B cell (primary cell): ENCODE data around the gene PSD4. TPM values are rescaled to one million over a fixed set of nuclear protein-coding genes. Genes with fewer than 3 reads are reported as not detected.

ENCODE experiments used
- ATAC-seq: fragments of 200-7000 bp; cut with Tn5 transposase; one replicate; pipeline ENCODE4 v1.10.0; 2021; ENCODE audit warnings: low read depth, mild to moderate bottlenecking, moderate number of reproducible peaks, moderate library complexity
- CTCF ChIA-PET: fragments of 350-600 bp; sonication (Branson Sonifier 250); formaldehyde crosslinking; loops from one replicate; lab custom pipeline; 2021; ENCODE audit warnings: antibody characterized with exemption, inconsistent platforms; lab: Charles Lee
- POLR2A ChIA-PET: fragments of 350-600 bp; sonication (Branson Sonifier 250); formaldehyde crosslinking; loops from one replicate; lab custom pipeline; 2021; ENCODE audit warnings: antibody characterized with exemption; lab: Charles Lee
- DNase-seq: peaks from one replicate; pipeline ENCODE4 v3.0.0; 2013
- H2AFZ ChIP-seq: 2 replicates; pipeline ENCODE4 v1.6.1; 2012; ENCODE audit warnings: mild to moderate bottlenecking, low read depth, low read length; ENCODE audit not compliant: insufficient read depth, poor library complexity, severe bottlenecking
- H3K27ac ChIP-seq, 2 donors: 1 replicate in 1 of 2; 2 replicates in 1 of 2; pipeline ENCODE4 v1.5.1; 2012 to 2013; ENCODE audit warnings: low read length in 2 of 2, mild to moderate bottlenecking in 2 of 2, moderate library complexity in 1 of 2
- H3K27me3 ChIP-seq, 4 experiments: fragments of 200-600 bp in 1 of 4; sonication (generic) in 1 of 4; replicated peaks in 1 of 4; 1 replicate in 2 of 4; 2 replicates in 2 of 4; pipeline versions ENCODE4 v1.6.1 to v1.7.0; 2013 to 2016; ENCODE audit warnings: low read length in 3 of 4, mild to moderate bottlenecking in 2 of 4, mixed read lengths in 1 of 4, moderate library complexity in 1 of 4; ENCODE audit not compliant: insufficient read depth in 4 of 4, control insufficient read depth in 3 of 4; ENCODE audit errors: control extremely low read depth in 1 of 4
- H3K36me3 ChIP-seq, 2 experiments: replicated peaks in 1 of 2; 1 replicate in 1 of 2; 2 replicates in 1 of 2; pipeline versions ENCODE4 v1.6.1 to v1.7.1; 2013; ENCODE audit warnings: low read length in 1 of 2; ENCODE audit not compliant: insufficient read depth in 2 of 2, control insufficient read depth in 1 of 2; ENCODE audit errors: control extremely low read depth in 1 of 2, extremely low read depth in 1 of 2
- H3K4me1 ChIP-seq, 2 donors: fragments of 200-600 bp in 1 of 2; sonication (generic) in 1 of 2; 1 replicate in 1 of 2; 2 replicates in 1 of 2; pipeline versions ENCODE4 v1.5.1 to v1.6.1; 2013 to 2017; ENCODE audit warnings: low read length in 2 of 2; ENCODE audit not compliant: control insufficient read depth in 2 of 2, insufficient read depth in 2 of 2
- H3K4me2 ChIP-seq: replicated peaks from 2 replicates; pipeline ENCODE3; 2012; ENCODE audit warnings: mild to moderate bottlenecking, low read depth, low read length; ENCODE audit not compliant: poor library complexity, severe bottlenecking
- H3K4me3 ChIP-seq, 5 experiments: fragments of 200-600 bp in 1 of 5; sonication (generic) in 1 of 5; 1 replicate in 3 of 5; 2 replicates in 2 of 5; pipeline versions ENCODE4 v1.5.1 to v1.7.0; 2011 to 2016; ENCODE audit warnings: low read length in 4 of 5, mild to moderate bottlenecking in 4 of 5, low read depth in 2 of 5, control low read depth in 1 of 5, moderate library complexity in 1 of 5; ENCODE audit not compliant: insufficient read depth in 1 of 5; ENCODE audit errors: control extremely low read depth in 1 of 5, extremely low read depth in 1 of 5
- H3K79me2 ChIP-seq: fragments of 200-600 bp; sonication (generic); one replicate; pipeline ENCODE4 v1.6.0; 2016; ENCODE audit warnings: low read length; ENCODE audit not compliant: control insufficient read depth, insufficient read depth
- H3K9ac ChIP-seq: fragments of 200-600 bp; sonication (generic); 2 replicates; pipeline ENCODE4 v1.6.1; 2017; ENCODE audit warnings: mild to moderate bottlenecking, low read length, moderate library complexity
- H3K9me3 ChIP-seq, 3 donors: one replicate each; pipeline versions ENCODE4 v1.6.1 to v1.7.1; 2013; ENCODE audit warnings: low read length in 2 of 3; ENCODE audit not compliant: control insufficient read depth in 2 of 3, insufficient read depth in 1 of 3; ENCODE audit errors: control extremely low read depth in 1 of 3
- H4K20me1 ChIP-seq: 2 replicates; pipeline ENCODE4 v1.6.0; 2012; ENCODE audit warnings: mild to moderate bottlenecking, low read length; ENCODE audit not compliant: insufficient read depth, control insufficient read depth, poor library complexity, severe bottlenecking
- H3K27ac Mint-ChIP-seq: one replicate; pipeline ENCODE4 v1.8.0; 2021; ENCODE audit warnings: mixed read lengths
- H3K27me3 Mint-ChIP-seq: one replicate; pipeline ENCODE4 v1.8.0; 2021; ENCODE audit warnings: mixed read lengths
- H3K4me1 Mint-ChIP-seq: one replicate; pipeline ENCODE4 v1.8.0; 2021; ENCODE audit warnings: mixed read lengths
- H3K4me3 Mint-ChIP-seq: one replicate; pipeline ENCODE4 v1.8.0; 2021; ENCODE audit warnings: mixed read lengths
- H3K9me3 Mint-ChIP-seq: one replicate; pipeline ENCODE4 v1.8.0; 2022; ENCODE audit warnings: mixed read lengths; ENCODE audit not compliant: insufficient read depth
- EZH2 ChIP-seq: IDR thresholded peaks from 2 replicates; pipeline ENCODE4 v1.6.1; 2012; ENCODE audit warnings: borderline replicate concordance, low read depth, mild to moderate bottlenecking, moderate library complexity, low read length; ENCODE audit not compliant: insufficient read depth, poor library complexity, severe bottlenecking
- WGBS: methylation state at CpG from one replicate; pipeline ENCODE4 v1.1.5; 2013; ENCODE audit warnings: missing lambda C conversion rate; ENCODE audit not compliant: insufficient coverage; 5-methylcytosine and 5-hydroxymethylcytosine counted together
- intact Hi-C: fragments of 100-400 bp; cut with micrococcal nuclease; formaldehyde crosslinking; loops from one replicate; pipeline ENCODE4 v1.10.0; 2022
- polyA plus RNA-seq: library from polyadenylated mRNA; depleted of rRNA; stranded (reverse); fragments of >200 nt; gene quantifications from 2 replicates; pipeline ENCODE4 v1.2.3, GENCODE V29; 2012
- total RNA-seq, 2 donors: library from RNA; stranded (reverse); fragments of 120-200 nt in 1 of 2; gene quantifications; 1 replicate in 1 of 2; 2 replicates in 1 of 2; pipeline versions ENCODE4 v1.2.3 to v1.2.4, GENCODE V29; 2013 to 2022
- TF ChIP-seq, protein P1 (sequence below): fragments of 200-600 bp; IDR thresholded peaks from one replicate; pipeline ENCODE4 v1.8.0; 2022; ENCODE audit warnings: antibody characterized with exemption, mild to moderate bottlenecking

Gene PSD4
- total and polyA plus RNA-seq, 2 donors (not counting 1 experiment from before 2014, with no cell fraction given): 87.1 to 203 TPM

DNA sequence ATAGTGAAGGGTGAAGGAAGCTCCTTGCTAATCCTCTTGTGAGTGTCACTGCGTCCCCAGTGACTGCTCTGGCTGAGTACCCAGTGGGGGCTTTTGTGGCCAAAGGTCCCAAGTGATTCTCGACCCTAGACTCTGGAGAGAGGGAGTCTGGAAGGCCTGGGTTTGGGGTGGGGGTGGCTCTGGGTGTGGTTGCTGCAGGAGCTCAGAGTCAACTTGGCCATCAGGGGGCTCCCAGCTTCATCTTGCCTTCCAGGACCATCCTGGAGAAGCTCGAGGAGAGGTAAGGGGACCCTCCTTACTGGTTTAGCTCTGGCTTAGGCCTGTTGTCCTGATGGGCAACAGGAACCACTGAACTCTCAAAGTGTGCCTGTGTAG lies 592 bp downstream of the PSD4 start:
- Mint-ChIP-seq H3K9me3 (no peaks in the 10 kb centered on the region), H3K27me3 (no peaks in the 10 kb centered on the region), H3K4me3 (peak overlapping the region; percentile 91), H3K27ac (peak overlapping the region; percentile 92), H3K4me1 (peaks cover 86% of the 10 kb centered on the region)
- Histone ChIP-seq H3K9ac (peak overlapping the region; percentile 86), H3K27ac (peak overlapping the region; percentile 87 to 91), H3K36me3 (peaks cover 0 to 32% of the 10 kb centered on the region in 2 experiments), H3K27me3 (no peaks in the 10 kb centered on the region), H3K4me1 (peaks cover 69 to 90% of the 10 kb centered on the region in 2 donors), H2AFZ (peak overlapping the region; percentile 71), H3K4me2 (peak overlapping the region; percentile 91), H3K9me3 (peaks cover 0 to 4% (median 0%) of the 10 kb centered on the region in 3 donors), H3K4me3 (peak overlapping the region; percentile 58 to 95 (median 77)), H4K20me1 (peaks cover 50% of the 10 kb centered on the region), H3K79me2 (peaks cover 100% of the 10 kb centered on the region)
- ChIA-PET CTCF (interaction anchor here (0.7 to 18.3 kb wide), 16 partner anchors 9 to 216 kb away, joined by 3 to 327 read pairs (median 4); no protein-coding TSS in a partner anchor), POLR2A (interaction anchor here (0.6 to 3.3 kb wide), 6 partner anchors 18 to 1019 kb away, joined by 3 to 14 read pairs (median 6); no protein-coding TSS in a partner anchor)
- ATAC-seq (no peak), DNase-seq (no peak)
- intact Hi-C loops: loop anchor here (10.0 kb wide), 1 partner anchor 1120 kb away; the partner anchor contains the start of gene TMEM87B
- TF ChIP-seq EZH2: no peak
- TF ChIP-seq, protein P1, sequence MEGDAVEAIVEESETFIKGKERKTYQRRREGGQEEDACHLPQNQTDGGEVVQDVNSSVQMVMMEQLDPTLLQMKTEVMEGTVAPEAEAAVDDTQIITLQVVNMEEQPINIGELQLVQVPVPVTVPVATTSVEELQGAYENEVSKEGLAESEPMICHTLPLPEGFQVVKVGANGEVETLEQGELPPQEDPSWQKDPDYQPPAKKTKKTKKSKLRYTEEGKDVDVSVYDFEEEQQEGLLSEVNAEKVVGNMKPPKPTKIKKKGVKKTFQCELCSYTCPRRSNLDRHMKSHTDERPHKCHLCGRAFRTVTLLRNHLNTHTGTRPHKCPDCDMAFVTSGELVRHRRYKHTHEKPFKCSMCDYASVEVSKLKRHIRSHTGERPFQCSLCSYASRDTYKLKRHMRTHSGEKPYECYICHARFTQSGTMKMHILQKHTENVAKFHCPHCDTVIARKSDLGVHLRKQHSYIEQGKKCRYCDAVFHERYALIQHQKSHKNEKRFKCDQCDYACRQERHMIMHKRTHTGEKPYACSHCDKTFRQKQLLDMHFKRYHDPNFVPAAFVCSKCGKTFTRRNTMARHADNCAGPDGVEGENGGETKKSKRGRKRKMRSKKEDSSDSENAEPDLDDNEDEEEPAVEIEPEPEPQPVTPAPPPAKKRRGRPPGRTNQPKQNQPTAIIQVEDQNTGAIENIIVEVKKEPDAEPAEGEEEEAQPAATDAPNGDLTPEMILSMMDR: peak; percentile 6
- WGBS: 0% methylated on average over 3 of the region's 3 CpGs

DNA sequence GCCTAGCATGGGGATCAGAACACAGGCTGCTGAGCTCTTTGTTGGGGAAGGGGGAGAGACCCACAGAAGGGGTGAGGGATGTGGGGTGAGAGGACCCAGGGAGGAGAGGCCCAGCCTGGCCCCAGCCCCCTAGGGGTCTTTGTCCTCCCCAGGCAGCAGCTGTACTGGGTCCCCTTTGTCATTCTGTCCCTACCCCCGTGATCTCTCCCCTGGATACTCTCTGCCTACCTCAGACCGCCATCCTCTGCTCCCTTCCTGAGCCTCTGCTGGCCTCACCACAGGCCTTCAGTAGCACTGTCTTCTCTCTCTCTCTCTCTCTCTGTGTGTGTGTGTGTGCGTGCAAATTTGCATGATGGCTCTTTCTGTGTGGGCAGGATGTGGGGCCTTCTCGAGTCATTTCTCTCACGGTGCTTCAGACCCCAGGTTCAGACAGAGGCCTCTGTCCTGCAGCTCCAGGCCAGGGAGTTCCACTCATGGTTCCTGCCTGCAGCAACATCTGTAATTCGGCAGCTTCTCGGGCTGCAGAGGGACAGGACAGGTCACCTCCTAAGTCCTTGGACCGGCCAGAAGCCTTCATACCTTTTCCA lies 1.4 kb downstream of the PSD4 start:
- Mint-ChIP-seq H3K4me1 (peaks cover 89% of the 10 kb centered on the region), H3K4me3 (peak overlapping the region; percentile 91), H3K27me3 (no peaks in the 10 kb centered on the region), H3K27ac (peak overlapping the region; percentile 92), H3K9me3 (no peaks in the 10 kb centered on the region)
- DNase-seq (peak; percentile 85), ATAC-seq (peak; percentile 53)
- Histone ChIP-seq H4K20me1 (peaks cover 57% of the 10 kb centered on the region), H3K4me1 (peaks cover 70 to 90% of the 10 kb centered on the region in 2 donors), H3K4me2 (peak overlapping the region; percentile 91), H3K9me3 (peaks cover 0 to 4% (median 0%) of the 10 kb centered on the region in 3 donors), H3K36me3 (peaks cover 0 to 39% of the 10 kb centered on the region in 2 experiments), H2AFZ (no peak overlapping the region), H3K79me2 (peaks cover 100% of the 10 kb centered on the region), H3K4me3 (peak overlapping the region; percentile 58 to 95 (median 77)), H3K27me3 (no peaks in the 10 kb centered on the region), H3K9ac (peak overlapping the region; percentile 86), H3K27ac (peak overlapping the region; percentile 87 to 91)
- TF ChIP-seq EZH2: no peak
- TF ChIP-seq, protein P1: no peak
- POLR2A ChIA-PET: interaction anchor here (0.6 to 3.3 kb wide), 8 partner anchors 13 to 1020 kb away, joined by 3 to 14 read pairs (median 6); no protein-coding TSS in a partner anchor
- 29% methylated on average over 5 of the region's 8 CpGs for WGBS
- CTCF ChIA-PET: interaction anchor here (0.6 to 18.3 kb wide), 14 partner anchors 9 to 215 kb away, joined by 3 to 327 read pairs (median 6); no protein-coding TSS in a partner anchor
- intact Hi-C loops: loop anchor here (10.0 kb wide), 1 partner anchor 1120 kb away; the partner anchor contains the start of gene TMEM87B
